Activated CD8-positive, alpha-beta memory T cell treated with anti-CD3 and anti-CD28 coated beads for 1 hour (primary cell): Measurements from ENCODE around the gene PGPEP1.
"Not testable (repeated sequence)": the region's sequence is repeated elsewhere in the genome, so short reads cannot be mapped to it uniquely, and the experiment has no call there.

Experiments used
- DNase-seq, 2 donors: peaks; one replicate each; pipeline ENCODE4 v3.0.0-alpha.2; 2020; ENCODE audit warnings: low read depth in 1 of 2; ENCODE audit errors: extremely low read depth in 1 of 2

PGPEP1 gene

GRCh38 chr19:18330868-18331267, 9.5 kb upstream of the PGPEP1 start:
- DNase-seq, result no peak

GRCh38 chr19:18332917-18333530, 7.4 kb upstream of the PGPEP1 start:
- DNase-seq, result no peak

GRCh38 chr19:18333680-18334079, 6.7 kb upstream of the PGPEP1 start:
- no peak for DNase-seq

- no peak for DNase-seq
These were observed 4.3 kb upstream of the PGPEP1 start for GRCh38 chr19:18336121-18336520.

- DNase-seq, result no peak
These were observed 1.9 kb upstream of the PGPEP1 start for GRCh38 chr19:18338541-18338940.

- DNase-seq, result no peak
These were observed 675 bp upstream of the PGPEP1 start for GRCh38 chr19:18339723-18340122.

GRCh38 chr19:18340990-18341868, 831 bp downstream of the PGPEP1 start:
- DNase-seq, result peak in 1 of 2 donors; percentile 53

- no peak for DNase-seq
These were observed 1.8 kb downstream of the PGPEP1 start for GRCh38 chr19:18342090-18342632.

- DNase-seq, result no peak
These were observed 4.2 kb downstream of the PGPEP1 start for GRCh38 chr19:18344582-18344950.

GRCh38 chr19:18345296-18345695, 4.9 kb downstream of the PGPEP1 start:
- no peak for DNase-seq

- DNase-seq, result no peak
These were observed 5.7 kb downstream of the PGPEP1 start for GRCh38 chr19:18346091-18346490.

- no peak for DNase-seq
These were observed 7.8 kb downstream of the PGPEP1 start for GRCh38 chr19:18348171-18348570.

GRCh38 chr19:18348818-18349339, 8.5 kb downstream of the PGPEP1 start:
- DNase-seq, result not testable (repeated sequence)

- no peak for DNase-seq
These were observed 9.2 kb downstream of the PGPEP1 start for GRCh38 chr19:18349524-18350128.

GRCh38 chr19:18350490-18350889, 10.1 kb downstream of the PGPEP1 start:
- no peak for DNase-seq

GRCh38 chr19:18351544-18351943, 11.1 kb downstream of the PGPEP1 start:
- no peak for DNase-seq

- no peak for DNase-seq
These were observed 13.1 kb downstream of the PGPEP1 start for GRCh38 chr19:18353378-18354005.

- DNase-seq, result not testable (repeated sequence)
These were observed 14.3 kb downstream of the PGPEP1 start for GRCh38 chr19:18354743-18355142.

GRCh38 chr19:18357041-18357440, 16.6 kb downstream of the PGPEP1 start:
- no peak for DNase-seq

GRCh38 chr19:18361646-18362045, 21.2 kb downstream of the PGPEP1 start:
- no peak for DNase-seq
